Measurements from ENCODE around the gene WWOX.
"Not testable (repeated sequence)": the region's sequence is repeated elsewhere in the genome, so short reads cannot be mapped to it uniquely, and the experiment has no call there.

Gene WWOX

DNA sequence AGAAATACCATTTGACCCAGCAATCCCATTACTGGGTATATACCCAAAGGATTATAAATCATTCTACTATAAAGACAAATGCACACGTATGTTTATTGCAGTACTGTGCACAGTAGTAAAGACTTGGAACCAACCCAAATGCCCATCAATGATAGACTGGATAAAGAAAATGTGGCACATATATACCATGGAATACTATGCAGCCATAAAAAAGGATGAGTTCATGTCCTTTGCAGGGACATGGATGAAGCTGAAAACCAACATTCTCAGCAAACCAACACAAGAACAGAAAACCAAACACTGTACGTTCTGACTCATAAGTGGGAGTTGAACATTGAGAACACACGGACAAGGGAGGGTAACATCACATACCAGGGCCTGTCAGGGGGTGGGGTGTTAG is 1126.5 kb downstream of the WWOX start:
- H3K27me3 ChIP-seq (ENCODE audit: insufficient read depth, low read length); H3K4me3 ChIP-seq (ENCODE audit: low read length); H2AFZ ChIP-seq (ENCODE audit: low read depth, low read length); H3K9me3 ChIP-seq (ENCODE audit: low read length); H3K36me3 ChIP-seq (ENCODE audit: insufficient read depth, low read length); H3K4me1 ChIP-seq (ENCODE audit: insufficient read depth, low read length): not testable (repeated sequence)

DNA sequence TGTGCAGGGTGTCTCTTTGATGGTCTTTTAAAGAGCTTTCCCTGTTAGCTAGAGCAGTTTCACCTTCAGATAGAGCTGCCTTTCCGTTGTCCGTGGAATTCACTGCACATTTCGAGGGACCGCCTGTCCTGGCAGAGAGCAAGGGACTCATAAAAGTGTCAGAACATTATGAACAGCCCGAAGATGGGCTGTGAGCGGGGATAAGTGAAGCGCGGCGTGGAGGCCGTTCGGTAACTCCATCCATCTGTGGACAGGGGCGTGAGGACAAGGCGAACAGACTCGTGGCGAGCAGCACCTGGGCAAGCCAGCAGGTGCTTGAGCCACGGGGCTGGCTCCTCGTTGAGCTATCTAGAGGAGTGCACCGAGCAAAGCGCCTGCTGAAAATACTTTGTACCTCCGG is 1129.9 kb downstream of the WWOX start:
- Histone ChIP-seq H3K4me1 (ENCODE audit: insufficient read depth, low read length) (no peaks in the 10 kb centered on the region), H2AFZ (ENCODE audit: low read depth, low read length) (no peak overlapping the region), H3K9me3 (ENCODE audit: low read length) (peaks cover 2% of the 10 kb centered on the region), H3K27me3 (ENCODE audit: insufficient read depth, low read length) (no peaks in the 10 kb centered on the region), H3K4me3 (ENCODE audit: low read length) (no peak overlapping the region), H3K36me3 (ENCODE audit: insufficient read depth, low read length) (no peaks in the 10 kb centered on the region)

DNA sequence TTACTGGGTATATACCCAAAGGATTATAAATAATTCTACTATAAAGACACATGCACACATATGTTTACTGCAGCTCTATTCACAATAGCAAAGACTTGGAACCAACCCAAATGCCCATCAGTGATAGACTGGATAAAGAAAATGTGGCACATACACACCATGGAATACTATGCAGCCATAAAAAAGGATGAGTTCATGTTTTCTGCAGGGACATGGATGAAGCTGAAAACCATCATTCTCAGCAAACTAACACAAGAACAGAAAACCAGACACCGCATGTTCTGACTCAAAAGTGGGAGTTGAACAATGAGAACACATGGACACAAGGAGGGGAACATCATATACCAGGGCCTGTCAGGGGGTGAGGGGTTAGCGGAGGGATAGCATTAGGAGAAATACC is 1146.2 kb downstream of the WWOX start:
- not testable (repeated sequence) for H3K9me3 ChIP-seq (ENCODE audit: low read length); H3K4me1 ChIP-seq (ENCODE audit: insufficient read depth, low read length); H2AFZ ChIP-seq (ENCODE audit: low read depth, low read length); H3K4me3 ChIP-seq (ENCODE audit: low read length); H3K36me3 ChIP-seq (ENCODE audit: insufficient read depth, low read length); H3K27me3 ChIP-seq (ENCODE audit: insufficient read depth, low read length)

DNA sequence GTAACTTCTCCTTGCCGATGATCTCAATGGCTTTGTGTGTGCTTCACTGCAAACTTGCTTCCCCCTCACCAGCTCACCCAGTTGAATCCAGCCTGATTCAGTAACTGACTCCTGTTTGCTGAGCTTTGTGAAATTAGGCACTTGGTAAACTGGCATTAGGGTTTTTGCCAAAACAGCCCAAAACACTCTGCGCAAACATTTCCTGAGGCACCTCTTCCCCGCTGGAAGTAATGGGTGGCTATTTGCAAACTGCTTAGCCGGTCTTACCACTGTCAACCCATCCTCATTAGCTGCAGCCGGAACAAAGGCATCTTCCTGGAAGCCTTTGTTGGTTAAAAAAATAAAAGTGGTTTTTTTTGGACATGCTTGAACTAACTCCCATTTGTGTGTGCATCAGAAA is 1147.9 kb downstream of the WWOX start:
- Histone ChIP-seq H3K4me1 (ENCODE audit: insufficient read depth, low read length) (peaks cover 7% of the 10 kb centered on the region), H3K9me3 (ENCODE audit: low read length) (no peaks in the 10 kb centered on the region), H3K4me3 (ENCODE audit: low read length) (no peak overlapping the region), H3K27me3 (ENCODE audit: insufficient read depth, low read length) (no peaks in the 10 kb centered on the region), H2AFZ (ENCODE audit: low read depth, low read length) (no peak overlapping the region), H3K36me3 (ENCODE audit: insufficient read depth, low read length) (no peaks in the 10 kb centered on the region)

DNA sequence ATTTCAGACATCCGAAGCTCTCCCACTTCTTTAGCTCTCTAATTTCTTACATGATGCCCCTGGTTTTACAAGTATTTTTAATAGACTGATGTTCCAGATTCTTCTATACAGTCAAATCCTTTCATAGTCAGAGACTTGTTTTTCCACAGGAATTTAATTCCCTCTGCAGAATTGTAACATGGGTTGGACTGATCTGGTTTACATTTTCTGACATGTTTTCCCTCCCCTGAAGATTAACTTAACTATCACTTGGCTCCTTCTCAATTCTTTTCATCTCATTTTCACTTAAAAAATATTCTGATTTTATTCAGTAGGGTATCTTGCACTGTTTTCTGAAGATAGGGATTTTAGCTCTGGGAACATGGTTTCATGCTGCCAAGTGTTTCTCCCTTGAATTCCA is 1148.9 kb downstream of the WWOX start:
- Histone ChIP-seq H3K27me3 (ENCODE audit: insufficient read depth, low read length) (no peaks in the 10 kb centered on the region), H2AFZ (ENCODE audit: low read depth, low read length) (no peak overlapping the region), H3K36me3 (ENCODE audit: insufficient read depth, low read length) (no peaks in the 10 kb centered on the region), H3K9me3 (ENCODE audit: low read length) (no peaks in the 10 kb centered on the region), H3K4me3 (ENCODE audit: low read length) (no peak overlapping the region), H3K4me1 (ENCODE audit: insufficient read depth, low read length) (peaks cover 7% of the 10 kb centered on the region)

DNA sequence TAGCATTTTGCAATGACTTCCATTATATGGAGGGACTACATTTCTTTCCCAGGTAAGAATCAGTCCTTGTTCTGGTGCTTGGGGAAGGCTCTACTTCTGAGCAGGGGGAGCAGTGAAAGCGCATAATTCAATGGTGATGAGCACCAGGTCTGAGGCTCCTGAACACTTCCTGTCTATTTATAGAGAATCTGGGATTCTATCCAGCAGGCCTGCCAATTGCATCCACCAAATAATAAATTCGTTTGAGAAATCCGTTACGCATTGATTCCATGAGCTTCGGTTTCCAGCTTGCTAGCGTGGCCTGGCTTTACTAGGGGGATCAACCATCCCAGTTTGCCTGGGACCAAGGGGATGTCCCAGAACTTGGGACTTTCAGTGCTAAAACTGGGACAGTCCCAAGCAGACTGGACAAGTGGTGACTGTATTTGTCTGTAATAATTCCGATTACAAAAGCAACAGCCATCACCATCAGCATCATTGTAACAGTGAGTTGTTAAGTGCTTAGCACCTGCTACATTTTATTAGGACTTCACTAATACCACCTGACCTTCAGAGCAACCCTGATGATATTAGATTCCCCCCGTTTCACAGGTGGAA is 1151.1 kb downstream of the WWOX start:
- Histone ChIP-seq H3K4me1 (ENCODE audit: insufficient read depth, low read length) (peaks cover 7% of the 10 kb centered on the region), H3K27me3 (ENCODE audit: insufficient read depth, low read length) (no peaks in the 10 kb centered on the region), H3K36me3 (ENCODE audit: insufficient read depth, low read length) (no peaks in the 10 kb centered on the region), H3K4me3 (ENCODE audit: low read length) (no peak overlapping the region), H3K9me3 (ENCODE audit: low read length) (no peaks in the 10 kb centered on the region), H2AFZ (ENCODE audit: low read depth, low read length) (no peak overlapping the region)

DNA sequence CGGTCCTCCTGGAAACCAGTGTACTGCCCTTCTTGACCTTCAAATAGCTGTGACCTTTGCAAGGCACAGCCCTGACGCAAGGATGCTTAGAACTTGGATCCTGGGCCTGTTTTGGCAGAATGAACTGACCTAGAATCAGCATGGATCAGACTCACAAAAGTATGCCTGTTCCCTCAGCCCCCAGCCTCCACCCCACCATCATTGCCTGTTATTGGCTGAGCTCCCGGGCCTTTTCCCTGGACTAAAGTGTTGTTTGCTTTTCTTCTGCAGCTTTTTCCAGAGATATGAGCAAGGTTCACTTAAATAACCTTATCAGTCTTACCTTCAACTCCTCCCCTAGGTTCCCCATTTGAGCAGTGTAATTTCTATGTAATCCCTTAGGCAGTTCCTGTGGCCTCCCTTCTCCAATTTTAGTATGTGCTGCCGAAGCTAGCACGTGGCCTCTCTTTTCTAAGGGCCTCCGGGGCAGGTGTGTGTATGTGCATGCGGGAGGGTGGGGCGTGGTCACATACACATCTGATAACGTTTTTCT is 1153.7 kb downstream of the WWOX start:
- H3K27me3 ChIP-seq (ENCODE audit: insufficient read depth, low read length), result no peaks in the 10 kb centered on the region
- no peaks in the 10 kb centered on the region for H3K36me3 ChIP-seq (ENCODE audit: insufficient read depth, low read length)
- H2AFZ ChIP-seq (ENCODE audit: low read depth, low read length), result no peak overlapping the region
- no peaks in the 10 kb centered on the region for H3K9me3 ChIP-seq (ENCODE audit: low read length)
- peaks cover 7% of the 10 kb centered on the region for H3K4me1 ChIP-seq (ENCODE audit: insufficient read depth, low read length)
- no peak overlapping the region for H3K4me3 ChIP-seq (ENCODE audit: low read length)

DNA sequence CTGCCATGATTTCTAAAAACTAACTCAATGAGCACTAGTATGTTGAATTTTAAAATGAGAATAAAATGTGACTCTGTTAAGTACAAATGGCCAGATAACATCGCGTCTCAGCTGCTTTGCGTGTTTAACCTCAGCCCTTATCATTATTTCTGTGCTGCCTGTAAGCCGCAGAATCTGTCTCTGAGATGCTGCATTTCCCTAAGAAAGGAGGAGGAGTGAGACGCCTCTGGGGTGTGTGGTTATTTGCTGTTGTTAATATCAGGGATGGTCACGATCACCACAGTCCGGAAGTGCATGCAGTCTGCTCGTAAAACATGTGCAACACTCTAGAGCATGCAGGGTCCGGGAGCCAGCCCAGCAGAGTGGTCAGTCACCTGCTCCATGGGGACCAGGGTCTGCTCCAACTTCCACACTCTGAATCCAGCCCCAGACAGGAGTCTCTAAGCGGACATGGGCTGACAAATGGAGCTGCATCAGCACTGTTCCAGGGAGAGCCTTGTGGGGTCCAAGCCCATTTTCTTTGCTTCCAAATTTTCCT is 1158.6 kb downstream of the WWOX start:
- H3K4me1 ChIP-seq (ENCODE audit: insufficient read depth, low read length), result peaks cover 4% of the 10 kb centered on the region
- no peaks in the 10 kb centered on the region for H3K36me3 ChIP-seq (ENCODE audit: insufficient read depth, low read length)
- H3K9me3 ChIP-seq (ENCODE audit: low read length), result no peaks in the 10 kb centered on the region
- H2AFZ ChIP-seq (ENCODE audit: low read depth, low read length), result no peak overlapping the region
- H3K4me3 ChIP-seq (ENCODE audit: low read length), result no peak overlapping the region
- H3K27me3 ChIP-seq (ENCODE audit: insufficient read depth, low read length), result no peaks in the 10 kb centered on the region

GRCh38 chr16:79260890-79261289 is 1161.4 kb downstream of the WWOX start:
- not testable (repeated sequence) for H3K4me3 ChIP-seq (ENCODE audit: low read length); H3K9me3 ChIP-seq (ENCODE audit: low read length); H3K4me1 ChIP-seq (ENCODE audit: insufficient read depth, low read length); H3K36me3 ChIP-seq (ENCODE audit: insufficient read depth, low read length); H3K27me3 ChIP-seq (ENCODE audit: insufficient read depth, low read length); H2AFZ ChIP-seq (ENCODE audit: low read depth, low read length)

- H2AFZ ChIP-seq (ENCODE audit: low read depth, low read length), result no peak overlapping the region
- peaks cover 4% of the 10 kb centered on the region for H3K4me1 ChIP-seq (ENCODE audit: insufficient read depth, low read length)
- no peaks in the 10 kb centered on the region for H3K27me3 ChIP-seq (ENCODE audit: insufficient read depth, low read length)
- H3K4me3 ChIP-seq (ENCODE audit: low read length), result no peak overlapping the region
- H3K36me3 ChIP-seq (ENCODE audit: insufficient read depth, low read length), result no peaks in the 10 kb centered on the region
- H3K9me3 ChIP-seq (ENCODE audit: low read length), result no peaks in the 10 kb centered on the region
Measured at GRCh38 chr16:79261481-79261940, 1162.1 kb downstream of the WWOX start.

- Histone ChIP-seq H2AFZ (ENCODE audit: low read depth, low read length) (no peak overlapping the region), H3K27me3 (ENCODE audit: insufficient read depth, low read length) (no peaks in the 10 kb centered on the region), H3K4me3 (ENCODE audit: low read length) (no peak overlapping the region), H3K36me3 (ENCODE audit: insufficient read depth, low read length) (no peaks in the 10 kb centered on the region), H3K4me1 (ENCODE audit: insufficient read depth, low read length) (peaks cover 4% of the 10 kb centered on the region), H3K9me3 (ENCODE audit: low read length) (no peaks in the 10 kb centered on the region)
Measured at GRCh38 chr16:79261944-79262552, 1162.6 kb downstream of the WWOX start.
